Measurements from ENCODE around the gene CTDP1.

DNA sequence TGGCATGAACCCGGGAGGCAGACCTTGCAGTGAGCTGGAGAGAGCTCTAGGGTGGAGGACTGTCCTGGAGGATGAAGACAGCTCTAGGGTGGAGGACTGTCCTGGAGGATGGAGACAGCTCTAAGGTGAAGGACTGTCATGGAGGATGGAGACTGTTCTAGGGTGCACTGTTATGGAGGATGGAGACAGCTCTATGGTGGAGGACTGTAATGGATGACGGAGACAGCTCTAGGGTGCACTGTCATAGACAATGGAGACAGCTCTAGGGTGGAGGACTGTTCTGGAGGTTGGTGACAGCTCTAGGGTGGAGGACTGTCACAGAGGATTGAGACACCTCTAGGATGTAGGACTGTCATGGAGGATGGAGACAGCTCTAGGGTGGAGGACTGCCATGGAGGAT, 97.1 kb downstream of the CTDP1 start:
- TF ChIP-seq, protein P1, sequence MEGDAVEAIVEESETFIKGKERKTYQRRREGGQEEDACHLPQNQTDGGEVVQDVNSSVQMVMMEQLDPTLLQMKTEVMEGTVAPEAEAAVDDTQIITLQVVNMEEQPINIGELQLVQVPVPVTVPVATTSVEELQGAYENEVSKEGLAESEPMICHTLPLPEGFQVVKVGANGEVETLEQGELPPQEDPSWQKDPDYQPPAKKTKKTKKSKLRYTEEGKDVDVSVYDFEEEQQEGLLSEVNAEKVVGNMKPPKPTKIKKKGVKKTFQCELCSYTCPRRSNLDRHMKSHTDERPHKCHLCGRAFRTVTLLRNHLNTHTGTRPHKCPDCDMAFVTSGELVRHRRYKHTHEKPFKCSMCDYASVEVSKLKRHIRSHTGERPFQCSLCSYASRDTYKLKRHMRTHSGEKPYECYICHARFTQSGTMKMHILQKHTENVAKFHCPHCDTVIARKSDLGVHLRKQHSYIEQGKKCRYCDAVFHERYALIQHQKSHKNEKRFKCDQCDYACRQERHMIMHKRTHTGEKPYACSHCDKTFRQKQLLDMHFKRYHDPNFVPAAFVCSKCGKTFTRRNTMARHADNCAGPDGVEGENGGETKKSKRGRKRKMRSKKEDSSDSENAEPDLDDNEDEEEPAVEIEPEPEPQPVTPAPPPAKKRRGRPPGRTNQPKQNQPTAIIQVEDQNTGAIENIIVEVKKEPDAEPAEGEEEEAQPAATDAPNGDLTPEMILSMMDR (optimal IDR thresholded peaks at IDR 0.05 in 1 of 3, IDR thresholded peaks at IDR 0.05 in 1 of 3, conservative IDR thresholded peaks at IDR 0.05 in 1 of 3; ENCODE audit: extremely low read depth in 1 of 3, insufficient read depth in 2 of 3, low read length in 3 of 3) = no peak
- no peak for TF ChIP-seq EZH2 (IDR thresholded peaks at IDR 0.05; ENCODE audit: low read length)

Data from keratinocyte (primary cell).